H7 (cell line): ENCODE measurements around the gene IPPK. TPM values are rescaled to one million over a fixed set of nuclear protein-coding genes. Genes with fewer than 3 reads are reported as not detected.
A peak's percentile ranks its signal among the peaks of the same experiment; 100 is the strongest.

ENCODE experiments used
- DNase-seq: peaks from one replicate; pipeline ENCODE4 v3.0.0; 2012
- H3K27me3 ChIP-seq: 2 replicates; pipeline ENCODE4 v1.6.0; 2011; ENCODE audit warnings: mild to moderate bottlenecking, low read length; ENCODE audit not compliant: control insufficient read depth, insufficient read depth
- H3K36me3 ChIP-seq: replicated peaks from 2 replicates; pipeline ENCODE4 v1.5.1; 2011; ENCODE audit warnings: low read length; ENCODE audit not compliant: control insufficient read depth, insufficient read depth
- H3K4me3 ChIP-seq: 2 replicates; pipeline ENCODE4 v1.5.1; 2011; ENCODE audit warnings: low read depth, mild to moderate bottlenecking, control low read depth, low read length, moderate library complexity; ENCODE audit not compliant: insufficient read depth
- total RNA-seq: library from RNA; depleted of rRNA; stranded (reverse); fragments of >200 nt; shearing (Covaris generic); gene quantifications from 2 replicates; pipeline ENCODE4 v1.2.3, GENCODE V29; 2014

IPPK gene
- total RNA-seq, 1 experiment from 2014 or later: 10.6 TPM

GRCh38 chr9:92641092-92641809 is 28.7 kb downstream of the IPPK start:
- peak; percentile 38 for DNase-seq
- Histone ChIP-seq H3K36me3 (peaks cover 7% of the 10 kb centered on the region), H3K27me3 (no peaks in the 10 kb centered on the region), H3K4me3 (no peak overlapping the region)

GRCh38 chr9:92640398-92641091 is 29.4 kb downstream of the IPPK start:
- Histone ChIP-seq H3K4me3 (no peak overlapping the region), H3K36me3 (peaks cover 9% of the 10 kb centered on the region), H3K27me3 (no peaks in the 10 kb centered on the region)
- no peak for DNase-seq

- Histone ChIP-seq H3K4me3 (no peak overlapping the region), H3K27me3 (no peaks in the 10 kb centered on the region), H3K36me3 (peaks cover 9% of the 10 kb centered on the region)
- DNase-seq: no peak
Observed at GRCh38 chr9:92639791-92640271, 30.1 kb downstream of the IPPK start.

- Histone ChIP-seq H3K4me3 (no peak overlapping the region), H3K36me3 (peaks cover 9% of the 10 kb centered on the region), H3K27me3 (no peaks in the 10 kb centered on the region)
- no peak for DNase-seq
Observed at GRCh38 chr9:92639124-92639523, 30.8 kb downstream of the IPPK start.

GRCh38 chr9:92638621-92639101 is 31.3 kb downstream of the IPPK start:
- no peaks in the 10 kb centered on the region for H3K27me3 ChIP-seq
- no peak overlapping the region for H3K4me3 ChIP-seq
- DNase-seq: no peak
- H3K36me3 ChIP-seq: peaks cover 12% of the 10 kb centered on the region

- Histone ChIP-seq H3K36me3 (peaks cover 14% of the 10 kb centered on the region), H3K4me3 (no peak overlapping the region), H3K27me3 (no peaks in the 10 kb centered on the region)
- no peak for DNase-seq
Observed at GRCh38 chr9:92637886-92638620, 31.9 kb downstream of the IPPK start.

GRCh38 chr9:92637326-92637725 is 32.6 kb downstream of the IPPK start:
- H3K36me3 ChIP-seq: peaks cover 12% of the 10 kb centered on the region
- no peaks in the 10 kb centered on the region for H3K27me3 ChIP-seq
- H3K4me3 ChIP-seq: no peak overlapping the region
- DNase-seq: no peak

GRCh38 chr9:92636627-92637026 is 33.3 kb downstream of the IPPK start:
- Histone ChIP-seq H3K4me3 (no peak overlapping the region), H3K27me3 (no peaks in the 10 kb centered on the region), H3K36me3 (peaks cover 12% of the 10 kb centered on the region)
- DNase-seq: no peak

GRCh38 chr9:92635760-92636159 is 34.2 kb downstream of the IPPK start:
- DNase-seq: no peak
- Histone ChIP-seq H3K36me3 (peaks cover 13% of the 10 kb centered on the region), H3K27me3 (no peaks in the 10 kb centered on the region), H3K4me3 (no peak overlapping the region)

- H3K36me3 ChIP-seq: peaks cover 13% of the 10 kb centered on the region
- DNase-seq: peak; percentile 95
- no peaks in the 10 kb centered on the region for H3K27me3 ChIP-seq
- H3K4me3 ChIP-seq: no peak overlapping the region
Observed at GRCh38 chr9:92634712-92635605, 35.0 kb downstream of the IPPK start.

GRCh38 chr9:92633614-92634278 is 36.2 kb downstream of the IPPK start:
- DNase-seq: no peak
- no peak overlapping the region for H3K4me3 ChIP-seq
- peaks cover 13% of the 10 kb centered on the region for H3K36me3 ChIP-seq
- H3K27me3 ChIP-seq: no peaks in the 10 kb centered on the region

GRCh38 chr9:92632641-92633040 is 37.3 kb downstream of the IPPK start:
- H3K36me3 ChIP-seq: peaks cover 13% of the 10 kb centered on the region
- no peak for DNase-seq
- no peak overlapping the region for H3K4me3 ChIP-seq
- no peaks in the 10 kb centered on the region for H3K27me3 ChIP-seq

- H3K27me3 ChIP-seq: no peaks in the 10 kb centered on the region
- no peak overlapping the region for H3K4me3 ChIP-seq
- peaks cover 10% of the 10 kb centered on the region for H3K36me3 ChIP-seq
- no peak for DNase-seq
Observed at GRCh38 chr9:92631452-92632343, 38.2 kb downstream of the IPPK start.
